ENCODE data around the gene STK32B.

GRCh38 chr4:5259471-5259870 lies 208.2 kb downstream of the STK32B start:
- TF ChIP-seq ARID2 (IDR thresholded peaks at IDR 0.05): no peak
- TF ChIP-seq FOXO4 (CRISPR knock-in tag; IDR thresholded peaks at IDR 0.05): no peak
- no peak for TF ChIP-seq POLR2AphosphoS2 (IDR thresholded peaks at IDR 0.05; ENCODE audit: low read length)
- TF ChIP-seq ZNF384 (IDR thresholded peaks at IDR 0.05; ENCODE audit: low read depth, low read length): no peak
- TF ChIP-seq PTBP1 (IDR thresholded peaks at IDR 0.05; ENCODE audit: low read depth, low read length): no peak
- no peak for TF ChIP-seq RFX5 (IDR thresholded peaks at IDR 0.05; ENCODE audit: low read depth, low read length)
